GM19025 (cell line): ENCODE results near the gene SPOCD1.
A peak's percentile ranks its signal among the peaks of the same experiment; 100 is the strongest.

ENCODE experiments used
- ATAC-seq: cut with Tn5 transposase; IDR thresholded peaks from one replicate; pipeline ENCODE4 v1.9.1; 2021; ENCODE audit warnings: mild to moderate bottlenecking, low read depth, moderate library complexity; ENCODE audit not compliant: unreplicated experiment

The SPOCD1 gene

GRCh38 chr1:31789259-31790065, 26.4 kb downstream of the SPOCD1 start:
- ATAC-seq, result peak; percentile 57

GRCh38 chr1:31788825-31789256, 27.0 kb downstream of the SPOCD1 start:
- no peak for ATAC-seq

GRCh38 chr1:31788138-31788824, 27.5 kb downstream of the SPOCD1 start:
- peak; percentile 60 for ATAC-seq

GRCh38 chr1:31787786-31788137, 28.1 kb downstream of the SPOCD1 start:
- no peak for ATAC-seq

- ATAC-seq, result no peak
Measured at GRCh38 chr1:31787261-31787660, 28.6 kb downstream of the SPOCD1 start.

GRCh38 chr1:31786366-31787060, 29.3 kb downstream of the SPOCD1 start:
- ATAC-seq, result no peak

GRCh38 chr1:31785947-31786290, 29.9 kb downstream of the SPOCD1 start:
- ATAC-seq, result no peak

- no peak for ATAC-seq
Measured at GRCh38 chr1:31785020-31785946, 30.5 kb downstream of the SPOCD1 start.

- no peak for ATAC-seq
Measured at GRCh38 chr1:31784356-31785019, 31.3 kb downstream of the SPOCD1 start.

- ATAC-seq, result no peak
Measured at GRCh38 chr1:31783846-31784245, 32.0 kb downstream of the SPOCD1 start.

- ATAC-seq, result no peak
Measured at GRCh38 chr1:31782421-31783410, 33.1 kb downstream of the SPOCD1 start.

- ATAC-seq, result no peak
Measured at GRCh38 chr1:31781756-31782371, 34.0 kb downstream of the SPOCD1 start.

- ATAC-seq, result no peak
Measured at GRCh38 chr1:31781138-31781755, 34.6 kb downstream of the SPOCD1 start.

GRCh38 chr1:31780632-31781031, 35.2 kb downstream of the SPOCD1 start:
- no peak for ATAC-seq

GRCh38 chr1:31779687-31780086, 36.1 kb downstream of the SPOCD1 start:
- no peak for ATAC-seq

GRCh38 chr1:31778763-31779488, 36.9 kb downstream of the SPOCD1 start:
- ATAC-seq, result no peak

GRCh38 chr1:31776516-31776915, 39.3 kb downstream of the SPOCD1 start:
- no peak for ATAC-seq
